HepG2 (cell line): ENCODE results near the gene MOAP1.
"Not testable (repeated sequence)": the region's sequence is repeated elsewhere in the genome, so short reads cannot be mapped to it uniquely, and the experiment has no call there.

Source experiments
- ATF6 ChIP-seq: sonication (generic); formaldehyde crosslinking; conservative IDR thresholded peaks from 2 replicates; pipeline ENCODE4 v1.4.0; 2020; ENCODE audit warnings: missing genetic modification reagents
- BRD4 ChIP-seq: sonication (generic); formaldehyde crosslinking; IDR thresholded peaks from 2 replicates; pipeline ENCODE4 v1.4.0; 2020; ENCODE audit warnings: missing genetic modification reagents
- CTCF ChIP-seq: sonication (generic); formaldehyde crosslinking; IDR thresholded peaks from 2 replicates; pipeline ENCODE4 v1.5.0; 2020; ENCODE audit warnings: mild to moderate bottlenecking, missing genetic modification reagents, moderate library complexity
- PBX3 ChIP-seq: sonication (generic); formaldehyde crosslinking; IDR thresholded peaks from 2 replicates; pipeline ENCODE4 v1.8.1; 2023; ENCODE audit warnings: missing genetic modification reagents, inconsistent platforms, borderline replicate concordance
- SIN3A ChIP-seq: IDR thresholded peaks from 2 replicates; pipeline ENCODE4 v1.6.1; 2011; ENCODE audit warnings: low read depth, mild to moderate bottlenecking, control low read depth, low read length, borderline replicate concordance
- TCF7 ChIP-seq: sonication (generic); IDR thresholded peaks from 2 replicates; pipeline ENCODE4 v1.6.1; 2016; ENCODE audit warnings: antibody characterized with exemption, low read depth
- ZBTB8A ChIP-seq: sonication (generic); formaldehyde crosslinking; IDR thresholded peaks from 2 replicates; pipeline ENCODE4 v1.4.0; 2020; ENCODE audit warnings: mild to moderate bottlenecking, low read depth, missing genetic modification reagents, borderline replicate concordance
- ZFP90 ChIP-seq: sonication (generic); formaldehyde crosslinking; IDR thresholded peaks from 2 replicates; pipeline ENCODE4 v1.8.0; 2022; ENCODE audit warnings: missing genetic modification reagents, mild to moderate bottlenecking, inconsistent platforms, borderline replicate concordance
- ZNF136 ChIP-seq: sonication (generic); formaldehyde crosslinking; IDR thresholded peaks from 2 replicates; pipeline ENCODE4 v1.8.1; 2022; ENCODE audit warnings: low read depth, mild to moderate bottlenecking, moderate library complexity, missing genetic modification reagents
- ZNF205 ChIP-seq: IDR thresholded peaks from 2 replicates; pipeline ENCODE4 v1.6.1; 2018; ENCODE audit warnings: missing biosample characterization, missing genetic modification reagents
- ZNF225 ChIP-seq: sonication (generic); formaldehyde crosslinking; IDR thresholded peaks from 2 replicates; pipeline ENCODE4 v1.4.0; 2020; ENCODE audit warnings: mild to moderate bottlenecking, missing genetic modification reagents
- ZNF510 ChIP-seq: sonication (generic); formaldehyde crosslinking; IDR thresholded peaks from 2 replicates; pipeline ENCODE4 v1.4.0; 2020; ENCODE audit warnings: low read depth, mild to moderate bottlenecking, missing genetic modification reagents
- ZSCAN21 ChIP-seq: sonication (generic); formaldehyde crosslinking; IDR thresholded peaks from 2 replicates; pipeline ENCODE4 v1.8.0; 2022; ENCODE audit warnings: mild to moderate bottlenecking, missing genetic modification reagents, moderate library complexity, borderline replicate concordance

DNA sequence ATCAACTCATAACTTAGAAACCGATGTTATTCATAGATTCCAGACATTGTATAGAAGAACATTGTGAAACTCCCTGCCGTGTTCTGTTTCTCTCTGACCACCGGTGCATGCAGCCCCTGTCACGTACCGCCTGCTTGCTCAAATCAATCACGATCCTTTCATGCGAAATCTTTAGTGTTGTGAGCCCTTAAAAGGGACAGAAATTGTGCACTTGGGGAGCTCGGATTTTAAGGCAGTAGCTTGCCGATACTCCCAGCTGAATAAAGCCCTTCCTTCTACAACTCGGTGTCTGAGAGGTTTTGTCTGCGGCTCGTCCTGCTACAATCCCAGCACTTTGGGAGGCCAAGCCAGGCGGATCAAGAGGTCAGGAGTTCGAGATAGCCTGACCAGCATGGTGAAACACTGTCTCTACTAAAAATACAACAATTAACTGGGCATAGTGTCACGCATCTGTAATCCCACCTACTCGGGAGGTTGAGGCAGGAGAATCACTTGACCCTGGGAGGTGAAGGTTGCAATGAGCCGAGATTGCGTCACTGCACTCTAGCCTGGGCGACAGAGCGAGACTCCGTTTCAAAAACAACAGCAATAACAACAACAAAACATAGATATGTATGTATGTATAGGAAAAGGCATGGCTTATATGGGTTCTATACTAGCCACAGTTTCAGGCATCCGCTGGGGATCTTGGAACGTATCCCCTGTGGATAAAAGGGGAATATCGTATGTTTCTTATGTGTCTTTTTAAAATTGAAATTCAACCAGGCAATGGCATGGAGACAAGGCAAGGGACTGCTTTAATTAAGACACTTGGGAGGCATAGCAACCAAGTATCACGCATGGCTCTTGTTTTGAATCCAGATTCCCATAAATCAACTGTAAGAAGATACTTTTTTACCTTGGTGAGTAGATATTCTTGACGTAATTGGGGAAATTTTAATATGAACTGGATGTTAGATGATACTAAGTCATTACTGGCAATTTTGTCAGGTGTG is 19.1 kb downstream of the MOAP1 start:
- TF ChIP-seq ATF6; SIN3A; ZNF510 (CRISPR knock-in tag); ZNF205; ZBTB8A (CRISPR knock-in tag); PBX3 (CRISPR knock-in tag); CTCF (CRISPR knock-in tag); ZNF136 (CRISPR knock-in tag); ZNF225 (CRISPR knock-in tag); TCF7; ZFP90 (CRISPR knock-in tag); ZSCAN21 (CRISPR knock-in tag); BRD4: not testable (repeated sequence)
